Adrenal gland (tissue), 5 donors: Measurements from ENCODE around the gene SESTD1.

Experiments
- POLR2A ChIP-seq, 2 donors: fragments of 450-650 bp; IDR thresholded peaks; one replicate each; pipeline ENCODE4 v1.6.1; 2017; ENCODE audit warnings: antibody characterized with exemption in 2 of 2, mild to moderate bottlenecking in 2 of 2, moderate library complexity in 1 of 2
- TF ChIP-seq, protein P1 (sequence below), 6 experiments: fragments of 450-650 bp in 4 of 6; fragments of 200-600 bp in 2 of 6; sonication (generic) in 1 of 6; IDR thresholded peaks; 1 replicate in 5 of 6; 2 replicates in 1 of 6; pipeline versions ENCODE4 v1.5.1 to v1.8.0; 2016 to 2021; ENCODE audit warnings: antibody characterized with exemption in 6 of 6, mild to moderate bottlenecking in 2 of 6, moderate library complexity in 1 of 6
- donor health status: DM: no; HTN: no; CAD: no.

DNA sequence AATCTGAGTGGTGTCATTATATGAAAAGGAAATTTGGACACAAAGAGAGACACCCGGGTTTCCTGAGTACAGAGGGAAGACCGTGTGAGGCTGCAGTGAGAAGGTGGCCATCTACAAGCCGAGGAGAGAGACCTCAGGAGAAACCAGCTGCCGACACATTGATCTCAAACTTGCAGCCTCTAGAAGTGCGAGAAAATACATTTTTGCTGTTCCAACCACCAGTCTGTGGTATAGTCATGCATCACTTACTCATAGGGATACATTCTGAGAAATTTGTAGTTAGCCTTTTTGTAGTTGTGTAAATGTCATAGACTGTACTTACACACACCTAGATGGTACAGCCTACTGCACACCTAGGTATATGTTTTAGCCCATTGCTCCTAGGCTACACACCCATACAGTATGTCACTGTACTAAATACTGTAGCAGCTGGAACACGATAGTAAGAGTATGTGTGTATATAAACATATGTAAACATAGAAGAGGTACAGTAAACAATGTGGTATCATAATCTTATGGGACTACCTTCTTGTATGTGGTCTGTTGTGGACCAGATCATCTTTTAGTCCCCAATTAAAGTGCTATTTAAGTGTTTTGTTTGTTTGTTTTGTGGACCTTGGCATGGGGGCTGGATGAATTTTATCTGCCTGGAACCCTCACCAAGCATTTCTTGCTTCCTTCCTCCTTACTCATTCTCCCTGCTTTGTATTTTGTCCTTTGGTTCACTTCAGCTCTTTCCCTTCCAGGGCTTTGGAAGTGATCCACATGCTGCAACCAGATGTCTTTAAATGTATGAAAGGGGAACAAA, 38.3 kb upstream of the SESTD1 start:
- TF ChIP-seq, protein P1, sequence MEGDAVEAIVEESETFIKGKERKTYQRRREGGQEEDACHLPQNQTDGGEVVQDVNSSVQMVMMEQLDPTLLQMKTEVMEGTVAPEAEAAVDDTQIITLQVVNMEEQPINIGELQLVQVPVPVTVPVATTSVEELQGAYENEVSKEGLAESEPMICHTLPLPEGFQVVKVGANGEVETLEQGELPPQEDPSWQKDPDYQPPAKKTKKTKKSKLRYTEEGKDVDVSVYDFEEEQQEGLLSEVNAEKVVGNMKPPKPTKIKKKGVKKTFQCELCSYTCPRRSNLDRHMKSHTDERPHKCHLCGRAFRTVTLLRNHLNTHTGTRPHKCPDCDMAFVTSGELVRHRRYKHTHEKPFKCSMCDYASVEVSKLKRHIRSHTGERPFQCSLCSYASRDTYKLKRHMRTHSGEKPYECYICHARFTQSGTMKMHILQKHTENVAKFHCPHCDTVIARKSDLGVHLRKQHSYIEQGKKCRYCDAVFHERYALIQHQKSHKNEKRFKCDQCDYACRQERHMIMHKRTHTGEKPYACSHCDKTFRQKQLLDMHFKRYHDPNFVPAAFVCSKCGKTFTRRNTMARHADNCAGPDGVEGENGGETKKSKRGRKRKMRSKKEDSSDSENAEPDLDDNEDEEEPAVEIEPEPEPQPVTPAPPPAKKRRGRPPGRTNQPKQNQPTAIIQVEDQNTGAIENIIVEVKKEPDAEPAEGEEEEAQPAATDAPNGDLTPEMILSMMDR (IDR thresholded peaks at IDR 0.05): no peak
- TF ChIP-seq POLR2A (IDR thresholded peaks at IDR 0.05): no peak
